ENCODE measurements around the gene PDIA4. TPM values are rescaled to one million over a fixed set of nuclear protein-coding genes. Genes with fewer than 3 reads are reported as not detected.

PDIA4 gene
- total RNA-seq, 1 donor from 2014 or later: 69.5 TPM

DNA sequence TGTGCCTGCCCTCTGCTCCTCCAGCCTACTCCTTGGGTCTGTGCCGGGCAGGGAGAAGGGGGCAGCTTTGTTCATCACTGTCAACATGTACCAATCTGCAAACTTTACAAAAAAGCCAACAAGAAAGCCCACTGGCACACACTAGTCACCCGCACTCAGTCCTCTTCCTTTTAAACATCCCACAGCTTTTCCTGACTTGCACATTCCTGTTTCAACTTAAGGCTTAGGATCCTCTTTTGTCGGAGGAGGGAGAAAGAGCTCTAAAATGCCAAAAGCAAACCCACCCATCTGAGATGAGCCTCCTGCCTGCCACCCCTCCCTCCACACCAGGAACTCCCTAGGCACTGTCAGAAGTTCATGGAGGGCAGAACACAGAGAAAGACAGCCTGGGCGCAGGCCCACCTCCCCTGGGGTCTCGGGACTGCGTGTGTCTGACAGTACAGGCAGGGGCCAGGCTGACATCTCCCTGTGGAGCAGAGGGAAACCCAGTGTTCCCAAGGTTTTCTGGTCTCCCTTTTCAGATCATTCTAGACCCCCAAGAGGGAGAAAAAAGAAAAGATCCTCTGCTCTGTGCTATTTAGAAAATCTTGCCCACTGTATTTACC lies 5.4 kb downstream of the PDIA4 start:
- no peak for DNase-seq (ENCODE audit: extremely low spot score in 2 of 2)
- Histone ChIP-seq H3K4me1 (peaks cover 22% of the 10 kb centered on the region), H3K36me3 (peaks cover 0 to 24% of the 10 kb centered on the region in 2 donors), H3K4me3 (no peak overlapping the region), H3K9me3 (no peaks in the 10 kb centered on the region), H3K27ac (no peak overlapping the region), H3K27me3 (no peaks in the 10 kb centered on the region)
- intact Hi-C loops (cut with DNase I): no loop called here
- TF ChIP-seq POLR2A (IDR thresholded peaks at IDR 0.05): no peak
- no peak for TF ChIP-seq POLR2AphosphoS5 (IDR thresholded peaks at IDR 0.05; ENCODE audit: insufficient read depth in 1 of 2, low read depth in 1 of 2)
- TF ChIP-seq, protein P1, sequence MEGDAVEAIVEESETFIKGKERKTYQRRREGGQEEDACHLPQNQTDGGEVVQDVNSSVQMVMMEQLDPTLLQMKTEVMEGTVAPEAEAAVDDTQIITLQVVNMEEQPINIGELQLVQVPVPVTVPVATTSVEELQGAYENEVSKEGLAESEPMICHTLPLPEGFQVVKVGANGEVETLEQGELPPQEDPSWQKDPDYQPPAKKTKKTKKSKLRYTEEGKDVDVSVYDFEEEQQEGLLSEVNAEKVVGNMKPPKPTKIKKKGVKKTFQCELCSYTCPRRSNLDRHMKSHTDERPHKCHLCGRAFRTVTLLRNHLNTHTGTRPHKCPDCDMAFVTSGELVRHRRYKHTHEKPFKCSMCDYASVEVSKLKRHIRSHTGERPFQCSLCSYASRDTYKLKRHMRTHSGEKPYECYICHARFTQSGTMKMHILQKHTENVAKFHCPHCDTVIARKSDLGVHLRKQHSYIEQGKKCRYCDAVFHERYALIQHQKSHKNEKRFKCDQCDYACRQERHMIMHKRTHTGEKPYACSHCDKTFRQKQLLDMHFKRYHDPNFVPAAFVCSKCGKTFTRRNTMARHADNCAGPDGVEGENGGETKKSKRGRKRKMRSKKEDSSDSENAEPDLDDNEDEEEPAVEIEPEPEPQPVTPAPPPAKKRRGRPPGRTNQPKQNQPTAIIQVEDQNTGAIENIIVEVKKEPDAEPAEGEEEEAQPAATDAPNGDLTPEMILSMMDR (IDR thresholded peaks at IDR 0.05): no peak

DNA sequence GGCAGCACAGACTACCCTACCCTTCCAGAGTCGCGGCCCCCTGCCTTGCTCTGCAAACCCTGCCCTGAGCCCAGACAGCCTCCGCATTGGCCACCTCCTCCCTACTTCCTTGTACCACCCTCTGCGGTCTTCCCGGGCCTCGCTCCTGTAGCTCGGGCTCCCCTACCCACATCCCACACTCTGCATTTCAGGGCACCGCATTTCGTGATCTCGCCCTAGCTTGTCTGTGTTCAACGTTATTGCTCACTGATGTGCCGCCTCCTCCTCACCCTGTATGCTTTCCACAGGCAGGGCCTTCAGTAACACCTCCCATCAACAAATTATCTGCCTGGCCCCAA lies 6.6 kb downstream of the PDIA4 start:
- no peak for DNase-seq (ENCODE audit: extremely low spot score in 2 of 2)
- intact Hi-C loops (cut with DNase I): no loop called here
- Histone ChIP-seq H3K9me3 (no peaks in the 10 kb centered on the region), H3K4me3 (no peak overlapping the region), H3K27me3 (no peaks in the 10 kb centered on the region), H3K27ac (no peak overlapping the region), H3K36me3 (peaks cover 0 to 28% of the 10 kb centered on the region in 2 donors), H3K4me1 (peaks cover 11% of the 10 kb centered on the region)
- TF ChIP-seq POLR2A (IDR thresholded peaks at IDR 0.05) (no peak), POLR2AphosphoS5 (IDR thresholded peaks at IDR 0.05; ENCODE audit: insufficient read depth in 1 of 2, low read depth in 1 of 2) (no peak)
- TF ChIP-seq, protein P1 (IDR thresholded peaks at IDR 0.05): no peak

DNA sequence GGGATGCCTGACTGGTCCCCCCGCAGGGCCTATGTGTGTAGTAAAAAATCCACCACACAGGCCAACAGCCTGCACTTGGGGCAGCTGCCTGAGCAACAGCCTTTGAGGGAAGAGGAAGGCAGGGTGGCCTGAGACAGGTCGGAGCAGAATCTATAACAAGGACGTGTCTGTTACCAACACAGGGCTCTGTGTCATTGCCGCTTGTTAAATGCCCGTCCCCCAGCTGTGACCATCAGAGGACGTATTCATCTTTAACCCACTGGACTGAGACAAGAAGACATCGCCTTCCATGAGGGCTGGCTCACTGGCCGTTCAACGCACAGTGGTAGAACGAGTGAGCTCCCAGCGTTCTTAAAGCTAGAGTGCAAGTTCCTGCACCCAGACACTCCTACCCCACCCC lies 7.8 kb downstream of the PDIA4 start:
- TF ChIP-seq POLR2A (IDR thresholded peaks at IDR 0.05): no peak
- TF ChIP-seq, protein P1 (IDR thresholded peaks at IDR 0.05): no peak
- TF ChIP-seq POLR2AphosphoS5 (IDR thresholded peaks at IDR 0.05; ENCODE audit: insufficient read depth in 1 of 2, low read depth in 1 of 2): no peak
- Histone ChIP-seq H3K27me3 (no peaks in the 10 kb centered on the region), H3K27ac (no peak overlapping the region), H3K4me3 (no peak overlapping the region), H3K4me1 (no peaks in the 10 kb centered on the region), H3K36me3 (peaks cover 0 to 40% of the 10 kb centered on the region in 2 donors), H3K9me3 (no peaks in the 10 kb centered on the region)
- intact Hi-C loops (cut with DNase I): no loop called here
- DNase-seq (ENCODE audit: extremely low spot score in 2 of 2): no peak

DNA sequence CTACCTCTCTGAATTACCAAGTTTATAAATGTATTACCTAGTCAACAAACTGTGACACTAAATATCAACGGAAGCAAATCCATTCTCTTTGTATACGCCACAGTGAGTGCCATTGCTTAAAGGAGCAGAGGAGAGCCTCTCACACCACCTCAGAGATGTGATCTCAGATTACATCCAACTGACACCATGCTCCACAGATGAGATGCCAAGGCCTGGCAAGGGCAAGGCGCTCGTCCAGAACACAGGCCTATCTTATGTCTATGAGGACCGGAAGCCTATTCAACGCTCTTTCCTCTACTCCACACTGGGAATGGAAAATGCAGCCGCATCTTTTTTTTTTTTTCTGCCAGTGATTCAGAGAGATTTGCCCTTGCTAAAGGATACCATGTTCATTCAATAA lies 11.4 kb downstream of the PDIA4 start:
- Histone ChIP-seq H3K27ac (no peak overlapping the region), H3K9me3 (no peaks in the 10 kb centered on the region), H3K4me1 (no peaks in the 10 kb centered on the region), H3K4me3 (no peak overlapping the region), H3K27me3 (no peaks in the 10 kb centered on the region), H3K36me3 (peaks cover 0 to 71% of the 10 kb centered on the region in 2 donors)
- intact Hi-C loops (cut with DNase I): no loop called here
- DNase-seq (ENCODE audit: extremely low spot score in 2 of 2): no peak
- TF ChIP-seq, protein P1 (IDR thresholded peaks at IDR 0.05): no peak

DNA sequence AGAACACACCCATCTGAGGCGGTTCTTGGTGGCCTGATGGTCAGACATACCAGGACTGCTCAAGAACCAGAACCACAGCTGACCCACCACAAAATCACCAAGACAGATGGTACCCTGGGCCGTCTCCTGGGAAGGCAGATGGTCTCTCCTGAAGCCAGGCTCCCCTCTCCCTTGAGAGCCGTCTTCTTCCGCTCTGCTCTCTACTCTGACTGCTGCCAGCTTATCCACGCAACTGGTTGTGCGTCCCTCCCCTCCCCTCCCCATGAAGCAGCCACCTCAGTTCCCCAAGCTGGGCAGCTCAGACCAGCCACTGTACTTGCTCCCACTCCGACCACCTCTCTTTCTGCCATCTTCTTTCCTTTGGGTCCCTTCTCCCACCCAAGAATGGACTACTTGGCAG lies 14.0 kb downstream of the PDIA4 start:
- no peak for DNase-seq (ENCODE audit: extremely low spot score in 2 of 2)
- Histone ChIP-seq H3K27me3 (no peaks in the 10 kb centered on the region), H3K4me1 (no peaks in the 10 kb centered on the region), H3K9me3 (no peaks in the 10 kb centered on the region), H3K4me3 (no peak overlapping the region), H3K27ac (no peak overlapping the region), H3K36me3 (peaks cover 0 to 69% of the 10 kb centered on the region in 2 donors)
- TF ChIP-seq POLR2A (IDR thresholded peaks at IDR 0.05) (no peak), POLR2AphosphoS5 (IDR thresholded peaks at IDR 0.05; ENCODE audit: insufficient read depth in 1 of 2, low read depth in 1 of 2) (no peak)
- TF ChIP-seq, protein P1 (IDR thresholded peaks at IDR 0.05): no peak
- intact Hi-C loops (cut with DNase I): loop anchor here (5.0 kb wide), 2 partner anchors 73 to 603 kb away; no protein-coding TSS in a partner anchor

Data from vagina (tissue), 2 donors.